CD4-positive, alpha-beta T cell treated with Interleukin-2 at 100 ng/mL for 4 hours (primary cell): ENCODE measurements around the gene DUSP2.

Experiments
- DNase-seq: peaks from one replicate; pipeline ENCODE4 v3.0.0-alpha.2; 2020; ENCODE audit warnings: low spot score

Gene DUSP2

GRCh38 chr2:96145036-96145847, at the start of gene DUSP2:
TSS of gene DUSP2 (minus strand) at chr2:96145440. CDS start at chr2:96145354, 86 bp downstream.
- DNase-seq = peak; percentile 85

GRCh38 chr2:96191937-96192670, 46.9 kb upstream of the DUSP2 start:
- DNase-seq = no peak

GRCh38 chr2:96188821-96189526, 43.7 kb upstream of the DUSP2 start:
- no peak for DNase-seq

GRCh38 chr2:96186562-96186961, 41.3 kb upstream of the DUSP2 start:
- no peak for DNase-seq

GRCh38 chr2:96185516-96185915, 40.3 kb upstream of the DUSP2 start:
- no peak for DNase-seq

GRCh38 chr2:96184989-96185388, 39.7 kb upstream of the DUSP2 start:
- DNase-seq = no peak

GRCh38 chr2:96184188-96184587, 38.9 kb upstream of the DUSP2 start:
- DNase-seq = no peak

- DNase-seq = no peak
Measured at GRCh38 chr2:96181529-96181928, 36.3 kb upstream of the DUSP2 start.

- DNase-seq = no peak
Measured at GRCh38 chr2:96180521-96180920, 35.3 kb upstream of the DUSP2 start.

- no peak for DNase-seq
Measured at GRCh38 chr2:96180002-96180401, 34.8 kb upstream of the DUSP2 start.

GRCh38 chr2:96176661-96177060, 31.4 kb upstream of the DUSP2 start:
- no peak for DNase-seq

- DNase-seq = no peak
Measured at GRCh38 chr2:96175951-96176350, 30.7 kb upstream of the DUSP2 start.

- DNase-seq = peak; percentile 86
Measured at GRCh38 chr2:96174251-96175144, 29.3 kb upstream of the DUSP2 start.

GRCh38 chr2:96171831-96172230, 26.6 kb upstream of the DUSP2 start:
- DNase-seq = no peak

- no peak for DNase-seq
Measured at GRCh38 chr2:96170626-96171025, 25.4 kb upstream of the DUSP2 start.

GRCh38 chr2:96169868-96170507, 24.7 kb upstream of the DUSP2 start:
- DNase-seq = no peak

GRCh38 chr2:96167407-96168013, 22.3 kb upstream of the DUSP2 start:
- peak; percentile 24 for DNase-seq

GRCh38 chr2:96164459-96165184, 19.4 kb upstream of the DUSP2 start:
- peak; percentile 64 for DNase-seq

GRCh38 chr2:96163768-96164429, 18.7 kb upstream of the DUSP2 start:
- DNase-seq = peak; percentile 44

GRCh38 chr2:96163415-96163767, 18.2 kb upstream of the DUSP2 start:
- DNase-seq = no peak
